IPS-18c (cell line): ENCODE results near the gene GAP43.

Experiments
- H3K4me3 ChIP-seq: 2 replicates; pipeline ENCODE4 v1.7.0; 2013; ENCODE audit warnings: low read depth, mild to moderate bottlenecking, low read length, moderate library complexity; ENCODE audit not compliant: insufficient read depth
- H3K9me3 ChIP-seq: one replicate; pipeline ENCODE4 v1.6.1; 2013; ENCODE audit warnings: mild to moderate bottlenecking, low read length, moderate library complexity; ENCODE audit not compliant: control insufficient read depth, insufficient read depth

The GAP43 gene

DNA sequence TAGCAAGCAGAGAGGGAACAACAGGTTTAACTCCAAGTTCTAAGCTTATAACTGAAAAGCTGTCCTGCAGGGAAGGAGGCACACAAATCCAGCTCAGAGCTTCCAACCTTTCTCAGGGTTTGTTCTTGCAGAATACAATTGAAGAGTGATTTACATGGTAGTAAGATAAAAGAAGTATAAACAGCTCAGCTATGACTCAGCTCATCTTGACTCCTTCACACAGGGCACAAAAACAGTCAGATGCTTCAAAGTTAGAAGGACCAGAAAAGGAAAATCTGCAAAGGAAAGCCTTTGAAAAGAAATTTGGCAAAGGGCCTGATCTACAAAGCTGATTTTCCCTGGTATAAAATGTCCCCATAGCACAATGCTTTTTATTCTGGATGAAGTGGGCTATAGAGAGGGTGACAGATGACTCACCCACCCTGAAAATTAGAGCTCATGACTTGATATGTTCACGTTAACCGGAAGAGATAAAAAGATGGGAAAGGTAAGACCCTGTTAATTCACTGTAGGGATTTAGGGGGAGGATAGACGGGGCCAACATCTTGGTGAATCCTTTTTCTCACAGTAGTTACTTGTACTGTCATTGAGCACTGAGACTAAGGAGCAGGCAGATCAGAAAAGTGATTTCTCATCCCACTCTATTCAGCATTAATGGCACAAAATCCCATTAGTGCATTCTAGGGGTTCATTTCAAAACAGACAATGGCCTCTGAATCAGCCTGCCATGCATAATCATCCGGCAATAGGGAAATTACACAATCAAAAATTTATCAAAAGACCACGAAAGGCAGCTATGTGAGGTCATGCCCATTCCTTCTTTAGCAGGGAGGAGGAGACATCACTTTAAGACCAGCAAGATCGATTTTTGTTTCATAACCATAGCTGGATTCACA lies 143.5 kb downstream of the GAP43 start:
- no peaks in the 10 kb centered on the region for H3K9me3 ChIP-seq
- H3K4me3 ChIP-seq: no peak overlapping the region

DNA sequence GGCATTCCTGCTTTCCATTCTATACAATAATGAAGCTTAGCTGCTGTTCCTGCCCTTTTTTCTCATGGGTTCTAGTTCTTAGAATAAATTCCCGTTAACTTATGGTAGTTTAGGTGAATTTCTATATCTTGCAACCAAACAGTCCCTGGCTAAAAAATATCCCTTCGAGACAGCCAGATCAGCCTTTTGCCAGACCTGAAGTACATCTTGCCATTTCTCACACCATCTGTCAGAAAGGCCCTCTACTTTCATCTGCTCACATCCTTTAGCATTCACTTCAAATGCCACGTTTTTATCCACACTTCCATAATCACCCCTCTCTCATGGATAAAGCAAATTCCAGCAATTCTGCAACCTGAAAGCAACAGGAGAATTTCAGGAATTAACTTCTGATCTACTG lies 145.4 kb downstream of the GAP43 start:
- H3K9me3 ChIP-seq: no peaks in the 10 kb centered on the region
- H3K4me3 ChIP-seq: no peak overlapping the region
